Measurements from ENCODE around the gene TMUB1.

The TMUB1 gene

DNA sequence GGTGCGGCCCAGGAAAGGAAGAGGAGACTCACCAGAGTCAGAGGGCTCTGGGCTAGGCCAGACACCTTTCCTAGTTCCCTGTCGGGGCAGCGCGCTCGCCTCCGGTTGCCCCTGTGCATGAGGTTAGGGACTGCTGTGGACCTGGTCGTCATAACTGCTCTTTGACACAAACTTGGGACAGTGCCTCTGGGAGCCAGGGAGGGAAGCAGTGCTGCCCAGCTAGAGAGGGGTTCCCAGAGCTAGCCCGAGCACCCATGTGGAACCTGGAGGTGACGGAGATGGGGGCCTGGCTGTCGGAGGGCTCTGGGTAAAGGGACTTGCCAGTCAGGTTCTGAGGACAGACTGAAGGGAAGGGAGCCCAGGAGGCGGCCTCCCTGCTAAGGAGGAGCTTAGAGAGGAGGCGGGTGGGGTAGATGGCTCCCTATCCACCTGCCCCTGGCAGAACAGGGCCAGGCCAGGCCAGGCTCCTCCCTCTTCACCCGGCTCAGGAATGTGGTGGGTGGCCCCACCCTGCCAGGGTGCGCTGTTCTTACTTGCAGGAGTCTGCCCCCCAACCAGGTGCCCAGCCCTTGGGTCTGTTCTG lies 32.6 kb upstream of the TMUB1 start:
- Histone ChIP-seq H3K36me3 (replicated peaks) (peaks cover 29% of the 10 kb centered on the region), H3K27ac (no peak overlapping the region), H3K4me3 (ENCODE audit: low read depth, low read length) (peak overlapping the region; percentile 22), H3K27me3 (replicated peaks) (no peaks in the 10 kb centered on the region)
- DNase-seq: no peak
- in situ Hi-C loops (cut with HindIII; ENCODE audit: low pct_ligation_motif_present, low sequenced_read_pairs): no loop called here
- TF ChIP-seq CTCF (IDR thresholded peaks at IDR 0.05; ENCODE audit: low read depth, low read length, missing control alignments): no peak

DNA sequence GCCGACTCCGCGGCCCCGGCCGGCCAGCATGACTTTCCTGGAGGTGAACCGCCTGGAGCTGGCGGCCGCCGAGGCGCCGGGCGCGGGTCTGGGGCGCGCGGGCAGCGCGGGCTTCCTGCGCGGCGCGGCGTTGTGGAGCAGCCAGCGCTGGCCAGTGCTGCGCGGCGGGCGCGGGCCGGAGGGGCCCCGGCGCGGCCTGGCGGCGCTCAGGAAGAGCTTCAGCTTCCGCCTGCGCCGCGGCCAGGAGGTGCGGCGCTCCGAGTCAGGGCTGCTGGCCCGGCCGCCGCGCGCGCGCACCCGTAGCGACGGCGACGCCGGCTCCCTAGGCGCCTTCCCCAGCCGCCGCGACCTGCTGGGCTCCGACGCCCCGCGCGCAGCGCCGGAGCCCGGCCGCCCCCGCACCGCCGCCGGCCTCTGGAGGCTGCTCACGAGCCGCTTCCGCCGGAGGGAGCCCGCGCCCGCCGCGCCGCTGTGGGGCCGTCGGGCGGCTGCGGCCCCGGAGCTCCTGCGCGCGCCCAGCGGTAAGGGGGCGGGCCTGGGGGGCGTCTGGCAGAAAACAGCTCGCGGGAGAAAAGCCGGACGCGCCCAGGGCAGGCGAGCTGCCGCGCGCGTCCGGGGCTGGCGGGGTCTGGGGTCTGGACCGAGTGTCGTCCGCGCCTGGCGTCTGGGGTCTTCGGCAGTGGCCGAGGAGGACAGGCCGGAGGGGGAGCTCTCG lies 32.0 kb upstream of the TMUB1 start:
- DNase-seq: no peak
- no peak for TF ChIP-seq CTCF (IDR thresholded peaks at IDR 0.05; ENCODE audit: low read depth, low read length, missing control alignments)
- in situ Hi-C loops (cut with HindIII; ENCODE audit: low pct_ligation_motif_present, low sequenced_read_pairs): no loop called here
- Histone ChIP-seq H3K27ac (no peak overlapping the region), H3K36me3 (replicated peaks) (peaks cover 23% of the 10 kb centered on the region), H3K4me3 (ENCODE audit: low read depth, low read length) (peak overlapping the region; percentile 22), H3K27me3 (replicated peaks) (no peaks in the 10 kb centered on the region)

- in situ Hi-C loops (cut with HindIII; ENCODE audit: low pct_ligation_motif_present, low sequenced_read_pairs): no loop called here
- no peak for TF ChIP-seq CTCF (IDR thresholded peaks at IDR 0.05; ENCODE audit: low read depth, low read length, missing control alignments)
- H3K27me3 ChIP-seq (replicated peaks): no peaks in the 10 kb centered on the region
- H3K27ac ChIP-seq: peak overlapping the region; percentile 55
- peaks cover 14% of the 10 kb centered on the region for H3K36me3 ChIP-seq (replicated peaks)
- DNase-seq: no peak
- H3K4me3 ChIP-seq (ENCODE audit: low read depth, low read length): peak overlapping the region; percentile 22
These were observed 31.1 kb upstream of the TMUB1 start for GRCh38 chr7:151114151-151115090.

- peak; percentile 31 for TF ChIP-seq CTCF (IDR thresholded peaks at IDR 0.05; ENCODE audit: low read depth, low read length, missing control alignments)
- Histone ChIP-seq H3K4me3 (ENCODE audit: low read depth, low read length) (peak overlapping the region; percentile 9), H3K27ac (peak overlapping the region; percentile 55), H3K27me3 (replicated peaks) (no peaks in the 10 kb centered on the region), H3K36me3 (replicated peaks) (peaks cover 6% of the 10 kb centered on the region)
- in situ Hi-C loops (cut with HindIII; ENCODE audit: low pct_ligation_motif_present, low sequenced_read_pairs): no loop called here
- peak; percentile 66 for DNase-seq
These were observed 30.3 kb upstream of the TMUB1 start for GRCh38 chr7:151113344-151114150.

GRCh38 chr7:151110941-151111645 lies 27.8 kb upstream of the TMUB1 start:
- H3K27ac ChIP-seq: no peak overlapping the region
- no peak overlapping the region for H3K4me3 ChIP-seq (ENCODE audit: low read depth, low read length)
- peak; percentile 63 for DNase-seq
- peak; percentile 93 for TF ChIP-seq CTCF (IDR thresholded peaks at IDR 0.05; ENCODE audit: low read depth, low read length, missing control alignments)
- no peaks in the 10 kb centered on the region for H3K36me3 ChIP-seq (replicated peaks)
- in situ Hi-C loops (cut with HindIII; ENCODE audit: low pct_ligation_motif_present, low sequenced_read_pairs): no loop called here
- H3K27me3 ChIP-seq (replicated peaks): no peaks in the 10 kb centered on the region

All from brain microvascular endothelial cell (primary cell).